GM12865 (cell line): ENCODE results near the gene GULP1.
A peak's percentile ranks its signal among the peaks of the same experiment; 100 is the strongest.
"Not testable (repeated sequence)": the region's sequence is repeated elsewhere in the genome, so short reads cannot be mapped to it uniquely, and the experiment has no call there.

ENCODE experiments used
- DNase-seq: peaks from one replicate; pipeline ENCODE4 v3.0.0; 2010; ENCODE audit warnings: low read depth
- H3K4me3 ChIP-seq: 2 replicates; pipeline ENCODE4 v1.5.1; 2011; ENCODE audit warnings: mild to moderate bottlenecking, low read depth, low read length, control low read depth
- TF ChIP-seq, protein P1 (sequence below): IDR thresholded peaks from 2 replicates; pipeline ENCODE4 v1.5.1; 2011; ENCODE audit warnings: low read length, control low read depth, low read depth, inconsistent platforms; ENCODE audit not compliant: insufficient read depth; ENCODE audit errors: missing control alignments

GULP1 gene

DNA sequence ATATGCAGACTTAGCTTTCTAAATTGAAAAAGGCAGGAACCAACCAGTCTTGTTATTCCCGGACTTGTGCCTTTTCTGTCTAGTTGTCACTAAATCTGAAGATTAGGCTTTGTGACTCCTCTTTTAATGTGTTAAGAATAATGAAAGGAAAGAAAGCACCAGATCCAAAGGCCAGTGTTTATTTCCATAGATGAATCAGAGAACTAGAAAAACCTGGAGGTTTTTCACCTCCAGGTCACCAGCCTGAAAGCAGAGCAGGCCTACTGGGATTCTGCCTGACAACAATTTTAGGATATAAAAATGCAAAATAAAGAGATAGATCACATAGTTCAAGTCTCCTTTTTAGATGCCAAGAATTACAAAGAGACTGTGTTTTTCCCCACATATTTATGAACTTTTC is 160.4 kb downstream of the GULP1 start:
- no peak for DNase-seq
- H3K4me3 ChIP-seq = no peak overlapping the region
- TF ChIP-seq, protein P1, sequence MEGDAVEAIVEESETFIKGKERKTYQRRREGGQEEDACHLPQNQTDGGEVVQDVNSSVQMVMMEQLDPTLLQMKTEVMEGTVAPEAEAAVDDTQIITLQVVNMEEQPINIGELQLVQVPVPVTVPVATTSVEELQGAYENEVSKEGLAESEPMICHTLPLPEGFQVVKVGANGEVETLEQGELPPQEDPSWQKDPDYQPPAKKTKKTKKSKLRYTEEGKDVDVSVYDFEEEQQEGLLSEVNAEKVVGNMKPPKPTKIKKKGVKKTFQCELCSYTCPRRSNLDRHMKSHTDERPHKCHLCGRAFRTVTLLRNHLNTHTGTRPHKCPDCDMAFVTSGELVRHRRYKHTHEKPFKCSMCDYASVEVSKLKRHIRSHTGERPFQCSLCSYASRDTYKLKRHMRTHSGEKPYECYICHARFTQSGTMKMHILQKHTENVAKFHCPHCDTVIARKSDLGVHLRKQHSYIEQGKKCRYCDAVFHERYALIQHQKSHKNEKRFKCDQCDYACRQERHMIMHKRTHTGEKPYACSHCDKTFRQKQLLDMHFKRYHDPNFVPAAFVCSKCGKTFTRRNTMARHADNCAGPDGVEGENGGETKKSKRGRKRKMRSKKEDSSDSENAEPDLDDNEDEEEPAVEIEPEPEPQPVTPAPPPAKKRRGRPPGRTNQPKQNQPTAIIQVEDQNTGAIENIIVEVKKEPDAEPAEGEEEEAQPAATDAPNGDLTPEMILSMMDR = no peak

DNA sequence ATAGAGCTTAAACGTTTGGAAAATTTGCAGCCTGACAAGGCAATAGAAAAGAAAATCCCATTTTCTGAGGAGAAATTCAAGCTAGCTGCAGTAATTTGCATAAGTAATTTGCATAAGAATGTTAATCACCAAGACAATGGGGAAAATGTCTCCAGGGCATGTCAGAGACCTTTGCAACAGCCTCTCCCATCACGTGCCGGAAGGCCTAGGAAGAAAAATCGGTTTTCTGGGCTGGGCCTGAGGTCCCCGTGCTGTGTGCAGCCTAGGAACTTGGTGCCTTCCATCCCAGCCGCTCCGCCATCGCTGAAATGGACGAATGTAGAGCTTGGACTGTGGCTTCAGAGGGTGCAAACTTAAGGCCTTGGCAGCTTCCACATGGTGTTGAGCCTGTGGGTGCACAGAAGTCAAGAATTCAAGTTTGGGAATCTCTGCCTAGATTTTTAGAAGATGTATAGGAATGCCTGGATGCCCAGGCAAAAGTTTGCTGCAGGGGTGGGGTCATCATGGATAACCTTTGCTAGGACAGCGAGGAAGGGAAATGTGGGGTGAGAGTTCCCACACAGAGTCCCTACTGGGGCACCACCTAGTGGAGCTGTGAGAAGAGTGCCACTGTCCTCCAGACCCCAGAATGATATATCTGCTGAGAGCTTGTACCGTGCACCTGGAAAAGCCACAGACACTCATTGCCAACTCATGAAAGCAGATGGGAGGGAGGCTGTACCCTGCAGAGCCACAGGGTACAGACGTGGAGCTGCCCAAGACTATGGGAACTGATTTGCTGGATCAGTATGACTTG is 164.6 kb downstream of the GULP1 start:
- no peak overlapping the region for H3K4me3 ChIP-seq
- TF ChIP-seq, protein P1 = peak; percentile 41
- DNase-seq = no peak

DNA sequence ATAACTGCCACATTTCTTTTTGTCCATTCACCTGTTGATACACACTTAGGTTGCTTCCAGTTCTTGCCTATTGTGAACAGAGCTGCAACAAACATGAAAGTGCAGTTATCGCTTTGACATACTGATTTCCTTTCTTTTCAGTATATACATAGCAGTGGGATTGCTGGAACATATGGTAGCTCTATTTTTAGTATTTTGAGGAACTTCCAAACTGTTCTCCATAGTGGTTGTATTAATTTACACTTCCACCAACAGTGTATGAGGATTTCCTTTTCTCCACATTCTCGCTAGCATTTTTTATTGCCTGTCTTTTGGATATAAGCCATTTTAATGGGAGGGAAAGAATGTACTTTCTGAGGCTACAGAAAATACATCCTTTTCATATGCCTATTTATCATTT is 167.4 kb downstream of the GULP1 start:
- TF ChIP-seq, protein P1 = no peak
- no peak overlapping the region for H3K4me3 ChIP-seq
- DNase-seq = no peak

DNA sequence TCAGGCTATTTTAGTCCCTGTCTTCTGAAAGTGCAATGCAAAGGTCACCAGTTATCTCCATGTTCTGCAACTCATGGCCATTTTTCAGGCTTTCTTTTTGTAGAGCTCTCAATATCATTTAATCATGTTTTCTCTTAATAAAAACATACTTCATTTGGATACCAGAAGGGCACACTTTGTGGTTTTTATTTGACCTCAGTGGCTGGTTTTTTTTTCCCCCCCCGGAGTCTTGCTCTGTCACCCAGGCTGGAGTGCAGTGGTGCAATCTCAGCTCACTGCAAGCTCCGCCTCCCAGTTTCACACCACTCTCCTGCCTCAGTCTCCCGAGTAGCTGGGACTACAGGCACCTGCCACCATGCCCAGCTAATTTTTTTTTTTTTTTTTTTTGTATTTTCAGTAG is 174.4 kb downstream of the GULP1 start:
- H3K4me3 ChIP-seq, DNase-seq: not testable (repeated sequence)

DNA sequence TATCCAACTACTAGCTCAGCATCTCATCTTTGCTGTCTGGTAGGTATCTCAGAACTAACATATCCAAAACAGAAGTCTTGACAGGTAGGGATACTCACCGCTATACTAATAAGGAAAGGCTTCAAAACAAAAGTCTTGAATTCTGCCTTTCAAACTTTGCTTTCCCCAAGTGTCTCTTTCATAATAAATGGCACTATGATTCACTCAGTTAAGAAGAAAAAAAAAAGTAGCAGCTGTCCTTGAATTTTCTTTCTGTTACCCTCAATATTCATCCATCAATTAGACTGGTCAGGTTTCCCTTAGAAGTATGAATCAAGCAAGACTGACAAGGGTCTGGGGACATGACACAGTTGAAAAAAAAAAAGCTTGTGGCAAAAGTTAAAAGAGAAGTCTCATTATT is 175.1 kb downstream of the GULP1 start:
- H3K4me3 ChIP-seq = no peak overlapping the region
- TF ChIP-seq, protein P1 = no peak
- no peak for DNase-seq

DNA sequence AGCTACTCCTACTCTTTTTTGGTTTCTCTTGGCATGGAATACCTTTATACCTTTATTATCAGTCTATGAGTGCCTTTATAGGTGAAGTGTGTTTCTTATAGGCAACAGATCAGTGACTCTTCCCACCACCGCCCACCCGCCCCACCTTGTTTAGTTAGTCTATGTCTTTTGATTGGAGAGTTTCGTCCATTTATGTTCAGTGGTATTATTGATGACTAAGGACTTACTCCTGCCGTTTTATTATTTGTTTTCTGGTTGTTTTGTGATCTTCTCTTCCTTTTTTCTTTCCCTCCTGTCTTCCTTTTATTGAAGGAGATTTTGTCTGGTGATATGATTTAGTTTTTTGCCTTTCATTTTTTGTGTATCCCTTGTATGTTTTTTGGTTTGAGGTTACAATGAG is 179.5 kb downstream of the GULP1 start:
- DNase-seq = no peak
- TF ChIP-seq, protein P1 = no peak
- no peak overlapping the region for H3K4me3 ChIP-seq

DNA sequence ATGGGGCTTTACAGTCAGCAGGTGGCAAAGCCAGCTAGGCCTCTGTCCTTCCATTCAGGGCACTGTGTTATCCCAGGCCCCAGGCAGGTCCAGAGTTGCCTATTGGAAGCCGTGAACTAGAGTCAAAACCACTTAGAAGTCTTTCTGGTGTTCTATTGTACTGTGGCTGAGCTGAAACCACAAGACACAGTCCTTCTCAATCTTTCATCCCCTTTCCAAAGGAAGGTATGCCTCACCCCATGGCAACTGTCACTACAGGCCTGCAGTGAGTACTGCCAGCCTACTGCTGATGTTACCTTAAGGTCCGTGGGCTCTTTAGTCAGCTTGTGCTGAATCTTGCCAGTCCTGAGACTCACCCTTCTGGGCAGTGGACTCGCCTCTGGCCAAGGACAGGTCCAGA is 181.6 kb downstream of the GULP1 start:
- no peak overlapping the region for H3K4me3 ChIP-seq
- TF ChIP-seq, protein P1 = no peak
- no peak for DNase-seq
